PFSK-1 (cell line): ENCODE data around the gene CTRB1.

Source experiments
- FOXP2 ChIP-seq: optimal IDR thresholded peaks from 2 replicates; pipeline ENCODE3; 2011; ENCODE audit warnings: borderline replicate concordance, control low read depth, inconsistent platforms; ENCODE audit not compliant: insufficient read depth; ENCODE audit errors: extremely low read length, extremely low read depth
- POLR2AphosphoS5 ChIP-seq: IDR thresholded peaks from 2 replicates; pipeline ENCODE4 v1.6.1; 2012; ENCODE audit warnings: low read depth, mild to moderate bottlenecking, control low read depth, low read length, moderate library complexity
- REST ChIP-seq, 2 experiments: IDR thresholded peaks; 2 replicates each; pipeline versions ENCODE4 v1.6.1 to v1.8.0; 2011 to 2012; ENCODE audit warnings: low read depth in 2 of 2, low read length in 2 of 2, control low read depth in 1 of 2, inconsistent platforms in 1 of 2, mild to moderate bottlenecking in 1 of 2, moderate library complexity in 1 of 2; ENCODE audit not compliant: insufficient read depth in 1 of 2
- SIN3A ChIP-seq: IDR thresholded peaks from 2 replicates; pipeline ENCODE4 v1.6.1; 2012; ENCODE audit warnings: mild to moderate bottlenecking, low read length, moderate library complexity, borderline replicate concordance; ENCODE audit not compliant: insufficient read depth
- TAF1 ChIP-seq: IDR thresholded peaks from 2 replicates; pipeline ENCODE4 v1.6.1; 2012; ENCODE audit warnings: low read length, control low read depth, borderline replicate concordance; ENCODE audit not compliant: insufficient read depth

Gene CTRB1

GRCh38 chr16:75231570-75231969 lies 12.8 kb downstream of the CTRB1 start:
- TF ChIP-seq REST (IDR thresholded peaks at IDR 0.05; ENCODE audit: insufficient read depth in 1 of 2, low read depth in 2 of 2, low read length in 2 of 2) (no peak), FOXP2 (no peak), SIN3A (no peak), TAF1 (no peak)

- no peak for TF ChIP-seq REST (IDR thresholded peaks at IDR 0.05; ENCODE audit: insufficient read depth in 1 of 2, low read depth in 2 of 2, low read length in 2 of 2)
- no peak for TF ChIP-seq FOXP2
- no peak for TF ChIP-seq SIN3A
- TF ChIP-seq POLR2AphosphoS5 = no peak
- TF ChIP-seq TAF1 = no peak
Measured at GRCh38 chr16:75233611-75233938, 14.8 kb downstream of the CTRB1 start.

DNA sequence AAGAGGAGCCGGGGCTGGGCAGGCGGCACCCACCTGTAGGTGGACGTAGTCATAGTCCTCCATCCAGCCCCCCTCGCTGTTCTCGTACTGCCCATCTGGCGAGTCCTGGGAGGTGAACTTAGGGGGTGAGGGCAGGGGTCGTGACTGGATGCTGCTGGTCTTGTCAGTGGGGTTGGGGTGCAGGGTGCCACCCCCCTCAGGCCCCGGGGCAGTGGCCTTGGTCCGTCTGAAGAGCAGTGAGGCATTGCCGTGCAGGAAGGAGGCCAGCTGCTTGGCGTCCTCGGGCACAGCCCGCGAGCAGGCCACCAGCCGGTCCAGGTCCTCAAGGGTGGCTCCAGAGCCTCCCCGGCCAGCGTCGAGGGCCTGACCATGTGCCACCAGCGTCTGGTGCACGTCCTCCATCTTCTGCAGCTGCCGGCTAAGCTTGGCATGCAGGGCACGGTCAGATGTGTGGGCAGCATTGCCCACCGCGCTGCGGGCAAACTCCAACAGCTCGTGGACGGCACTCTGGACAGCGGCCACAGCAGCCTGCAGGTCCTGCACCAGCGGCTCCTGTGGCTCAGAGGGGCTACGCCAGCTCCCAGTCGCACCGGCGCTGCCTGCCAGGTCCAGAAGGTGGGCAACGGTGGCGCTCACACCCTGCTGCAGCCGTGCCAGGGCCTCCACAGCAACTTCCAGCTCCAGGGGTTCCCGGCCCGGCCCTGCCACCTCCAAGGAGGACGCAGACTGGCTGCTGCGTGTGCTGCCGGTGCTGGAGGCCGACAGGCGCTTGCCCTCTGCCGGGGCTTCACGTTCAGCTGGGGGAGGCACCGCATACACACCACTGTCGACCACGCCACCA lies 16.3 kb downstream of the CTRB1 start:
- TF ChIP-seq FOXP2 (no peak), REST (IDR thresholded peaks at IDR 0.05; ENCODE audit: insufficient read depth in 1 of 2, low read depth in 2 of 2, low read length in 2 of 2) (no peak), SIN3A (no peak), POLR2AphosphoS5 (no peak), TAF1 (no peak)

- no peak for TF ChIP-seq SIN3A
- TF ChIP-seq FOXP2 = no peak
- no peak for TF ChIP-seq REST (IDR thresholded peaks at IDR 0.05; ENCODE audit: insufficient read depth in 1 of 2, low read depth in 2 of 2, low read length in 2 of 2)
- no peak for TF ChIP-seq TAF1
- TF ChIP-seq POLR2AphosphoS5 = no peak
Measured at GRCh38 chr16:75235721-75236193, 17.0 kb downstream of the CTRB1 start.
